C4-2B (cell line): ENCODE measurements around the gene GMEB1.
A peak's percentile ranks its signal among the peaks of the same experiment; 100 is the strongest.
"Not testable (repeated sequence)": the region's sequence is repeated elsewhere in the genome, so short reads cannot be mapped to it uniquely, and the experiment has no call there.

Source experiments
- H3K27ac ChIP-seq: fragments of 450-650 bp; 2 replicates; pipeline ENCODE4 v1.5.1; 2017
- CTCF ChIP-seq: fragments of 450-650 bp; conservative IDR thresholded peaks from 2 replicates; pipeline ENCODE4 v1.5.1; 2017; ENCODE audit warnings: mild to moderate bottlenecking
- ZFX ChIP-seq: fragments of 450-650 bp; IDR thresholded peaks from 2 replicates; pipeline ENCODE4 v1.6.1; 2017

Gene GMEB1

GRCh38 chr1:28666806-28667205, 1.8 kb upstream of the GMEB1 start:
- TF ChIP-seq ZFX, result no peak
- no peak for TF ChIP-seq CTCF
- peak overlapping the region; percentile 97 for H3K27ac ChIP-seq

GRCh38 chr1:28668956-28669723, 556 bp downstream of the GMEB1 start:
- H3K27ac ChIP-seq, result peak overlapping the region; percentile 97
- TF ChIP-seq CTCF (no peak), ZFX (peak; percentile 59; the same call in 1 of the 2 replicates)

GRCh38 chr1:28671254-28671780, 2.7 kb downstream of the GMEB1 start:
- TF ChIP-seq ZFX (no peak), CTCF (no peak)
- H3K27ac ChIP-seq, result no peak overlapping the region

- H3K27ac ChIP-seq, result not testable (repeated sequence)
Measured at GRCh38 chr1:28672971-28673370, 4.4 kb downstream of the GMEB1 start.

GRCh38 chr1:28675924-28676257, 7.3 kb downstream of the GMEB1 start:
- H3K27ac ChIP-seq, result no peak overlapping the region
- TF ChIP-seq CTCF (no peak), ZFX (no peak)

GRCh38 chr1:28680151-28680550, 11.6 kb downstream of the GMEB1 start:
- TF ChIP-seq CTCF (no peak), ZFX (no peak)
- H3K27ac ChIP-seq, result no peak overlapping the region

GRCh38 chr1:28682840-28683239, 14.3 kb downstream of the GMEB1 start:
- no peak overlapping the region for H3K27ac ChIP-seq
- TF ChIP-seq ZFX, result no peak
- no peak for TF ChIP-seq CTCF

- TF ChIP-seq CTCF (no peak), ZFX (no peak)
- H3K27ac ChIP-seq, result no peak overlapping the region
Measured at GRCh38 chr1:28684937-28685336, 16.4 kb downstream of the GMEB1 start.

GRCh38 chr1:28691627-28692026, 23.0 kb downstream of the GMEB1 start:
- not testable (repeated sequence) for H3K27ac ChIP-seq
